GM21360 (cell line): ENCODE data around the gene ITPK1.

Source experiments
- ATAC-seq: cut with Tn5 transposase; IDR thresholded peaks from one replicate; pipeline ENCODE4 v1.9.1; 2021; ENCODE audit warnings: mild to moderate bottlenecking, moderate library complexity; ENCODE audit not compliant: unreplicated experiment

The ITPK1 gene

DNA sequence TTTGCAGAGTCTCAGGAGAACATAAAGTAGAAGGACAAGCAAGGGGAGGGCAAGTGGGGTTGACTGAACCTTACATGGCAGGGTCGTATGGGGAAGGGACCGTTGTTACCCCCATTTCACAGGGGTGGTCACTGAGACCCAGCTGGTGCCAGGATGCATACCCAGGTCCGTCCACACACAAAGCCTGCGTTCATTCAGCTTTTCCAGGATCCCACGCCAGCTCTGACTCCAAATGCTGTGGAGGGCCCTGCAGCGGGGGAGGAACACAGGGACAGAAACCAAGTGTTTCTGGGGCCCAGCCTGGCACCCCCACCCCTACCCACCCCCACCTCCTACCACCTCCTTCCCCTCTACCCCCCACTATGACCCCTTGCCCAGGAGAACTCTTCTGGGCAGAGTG is 209.3 kb downstream of the ITPK1 start:
- ATAC-seq = no peak

DNA sequence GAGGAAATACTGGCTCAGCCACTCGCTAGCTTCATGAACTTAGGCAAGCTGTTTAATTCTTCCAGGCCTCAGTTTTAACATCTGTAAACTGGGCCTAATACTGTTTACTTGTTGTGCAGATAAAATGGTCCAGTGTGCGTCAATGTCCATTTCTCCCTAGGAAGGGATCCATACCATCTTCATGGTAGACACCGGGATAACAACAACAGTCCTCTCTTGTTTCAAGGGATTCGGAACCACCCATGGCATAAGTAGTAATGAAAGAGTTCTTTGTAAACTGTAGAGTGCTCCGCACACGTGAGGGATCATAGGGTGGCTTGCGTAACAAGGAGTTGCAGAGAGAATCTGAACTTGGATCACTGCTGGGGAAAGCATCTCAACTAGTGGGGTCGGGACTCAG is 210.1 kb downstream of the ITPK1 start:
- no peak for ATAC-seq

GRCh38 chr14:92903359-92903758 is 212.4 kb downstream of the ITPK1 start:
- ATAC-seq = no peak

DNA sequence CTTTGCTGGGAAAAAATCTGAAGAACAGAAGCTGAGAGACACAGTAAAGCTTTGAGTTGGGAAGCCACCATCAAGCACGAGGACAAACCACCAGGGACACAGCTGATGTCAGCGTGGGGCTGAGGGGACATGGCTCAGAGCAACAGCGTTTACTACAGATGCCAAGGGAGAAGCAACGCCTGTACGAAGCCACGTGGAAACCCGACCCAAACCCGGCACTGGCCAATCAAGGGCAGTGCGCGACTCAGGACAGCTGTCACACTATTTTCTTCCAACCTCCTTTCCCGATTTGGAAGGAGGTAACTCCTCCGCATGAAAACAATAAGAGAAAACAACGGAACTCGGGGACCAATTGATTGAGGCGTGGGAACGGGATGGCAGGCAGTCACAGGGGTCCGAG is 213.0 kb downstream of the ITPK1 start:
- ATAC-seq = no peak

- ATAC-seq = no peak
Measured at GRCh38 chr14:92902191-92902590, 213.5 kb downstream of the ITPK1 start.

- ATAC-seq = no peak
Measured at GRCh38 chr14:92900660-92901059, 215.1 kb downstream of the ITPK1 start.

GRCh38 chr14:92898566-92899131 is 217.1 kb downstream of the ITPK1 start:
- no peak for ATAC-seq

DNA sequence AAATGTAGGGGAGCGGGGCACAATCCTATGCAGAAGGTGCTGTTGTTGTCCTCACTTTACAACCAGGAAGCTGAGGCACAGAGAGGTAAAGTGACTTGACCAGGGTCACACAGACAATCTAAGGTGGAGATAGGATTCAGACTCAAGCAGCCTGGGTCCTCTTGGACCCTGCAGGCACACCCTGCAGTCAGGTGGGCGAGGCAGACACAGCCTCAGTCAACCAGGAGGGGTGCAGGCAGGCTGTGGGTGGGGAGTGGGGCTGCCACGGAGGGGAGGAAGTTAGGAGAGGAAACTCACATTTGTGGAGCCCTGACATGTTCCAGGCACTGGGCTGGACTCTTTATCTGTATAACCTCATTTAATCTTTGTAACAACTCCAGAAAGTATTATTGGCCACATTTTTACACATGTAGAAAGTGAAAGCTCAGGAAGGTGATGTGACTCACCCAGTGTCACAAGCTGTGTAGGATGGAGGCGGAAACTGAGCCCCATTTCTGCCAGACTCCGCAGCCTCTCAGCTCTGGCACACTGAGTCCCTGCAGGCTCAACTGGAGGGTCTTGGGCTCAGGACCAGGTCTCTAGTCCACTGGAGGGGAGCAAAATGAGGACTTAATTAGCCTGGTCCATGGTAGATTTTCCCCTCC is 217.7 kb downstream of the ITPK1 start:
- no peak for ATAC-seq

DNA sequence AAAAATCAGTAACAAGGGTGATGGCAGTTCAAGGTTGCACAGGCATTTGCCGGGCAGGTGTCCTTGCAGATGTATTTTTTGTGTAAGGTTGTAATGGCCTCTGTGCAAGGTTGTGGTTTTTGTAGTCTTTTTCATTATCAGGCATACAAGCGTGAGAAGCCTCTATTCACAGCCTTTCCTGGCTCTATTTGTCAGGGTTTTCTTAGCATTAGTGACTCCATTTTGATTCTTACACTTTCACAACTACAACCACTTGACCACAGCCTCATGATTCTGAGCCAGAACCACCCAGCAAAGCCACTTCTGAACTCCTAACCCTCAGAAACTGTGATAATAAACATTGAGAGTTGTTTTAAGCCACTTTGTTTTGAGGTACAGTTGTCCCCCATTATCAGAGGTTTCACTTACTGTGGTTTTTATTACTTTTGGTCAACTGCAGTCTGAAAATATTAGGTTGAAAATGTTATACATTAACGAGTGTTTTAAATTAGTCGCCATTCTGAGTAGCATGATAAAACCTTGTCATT is 220.3 kb downstream of the ITPK1 start:
- ATAC-seq = no peak

DNA sequence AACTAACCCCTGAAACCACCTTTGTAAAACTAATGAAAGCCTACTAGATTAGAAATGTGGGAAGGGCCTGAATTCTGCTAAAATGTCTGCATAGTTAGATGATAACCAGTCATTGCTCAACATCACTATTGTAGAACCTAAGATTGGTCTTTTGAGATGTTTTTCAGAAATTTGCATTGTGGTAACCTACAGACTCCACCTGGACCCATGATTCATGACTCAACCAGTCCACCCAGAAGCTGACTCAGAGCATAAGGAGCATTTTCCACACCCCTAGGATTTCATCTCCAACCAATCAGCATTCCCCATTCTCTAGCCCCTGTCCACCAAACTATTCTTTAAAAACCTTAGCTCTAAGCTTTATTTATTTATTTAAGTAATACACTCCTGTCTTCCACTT is 223.1 kb downstream of the ITPK1 start:
- ATAC-seq = no peak

DNA sequence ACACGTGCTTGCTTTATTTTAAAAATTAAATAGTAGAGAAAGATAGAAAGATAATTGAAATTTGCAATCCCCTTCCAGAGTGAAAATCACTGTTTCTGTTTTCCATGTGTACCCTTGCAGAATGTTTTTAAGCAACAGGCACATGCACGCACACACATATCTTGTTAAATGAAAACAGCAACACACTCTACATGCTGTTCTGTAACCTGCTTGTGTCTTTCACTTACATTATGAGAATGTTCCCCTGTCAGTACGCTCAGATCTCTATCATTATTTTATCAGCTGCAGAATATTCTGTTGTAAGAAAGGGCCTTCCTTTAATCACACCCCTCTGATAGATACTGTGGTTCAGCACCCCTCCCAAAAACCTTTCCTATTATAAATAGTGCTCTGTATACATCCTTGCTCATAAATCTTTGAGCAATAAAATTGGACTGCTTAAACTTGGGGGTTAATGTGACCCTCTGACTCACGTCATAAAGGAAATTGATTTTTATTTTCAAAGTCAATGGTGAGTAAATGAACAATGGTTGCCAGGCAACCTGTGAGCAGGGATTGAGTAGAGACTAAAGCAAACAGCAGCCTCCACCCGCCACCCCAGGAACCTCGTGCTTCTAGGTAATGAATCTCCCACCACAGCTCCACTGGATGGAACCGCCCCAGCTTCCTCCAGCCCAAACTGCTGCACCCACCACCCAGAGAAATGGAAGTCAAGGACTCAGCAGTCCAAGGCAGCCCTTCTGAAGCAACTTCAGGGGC is 224.7 kb downstream of the ITPK1 start:
- no peak for ATAC-seq

DNA sequence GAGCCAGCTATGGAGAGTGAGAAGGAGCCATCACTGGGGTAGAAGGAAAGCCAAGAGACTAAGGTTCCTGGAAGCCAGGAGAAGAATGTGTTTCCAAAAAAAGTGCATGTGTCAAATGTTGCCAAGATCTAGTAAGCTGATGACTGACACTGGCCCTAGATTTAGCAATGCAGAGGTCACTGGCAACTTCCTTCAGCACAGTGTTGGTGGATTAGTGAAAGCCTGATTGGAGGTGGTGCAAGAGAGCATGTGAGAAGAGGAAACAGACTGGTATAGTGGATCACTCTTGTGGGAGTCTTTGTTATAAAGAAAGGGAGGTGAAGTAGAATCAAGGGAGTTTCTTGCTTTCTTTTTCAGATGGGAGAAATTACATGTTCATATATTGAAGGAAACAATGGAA is 226.8 kb downstream of the ITPK1 start:
- no peak for ATAC-seq

GRCh38 chr14:92887157-92887556 is 228.6 kb downstream of the ITPK1 start:
- ATAC-seq = no peak
